EH (cell line): ENCODE results near the gene ANKK1.

ENCODE experiments used
- DNase-seq: peaks from one replicate; pipeline ENCODE4 v3.0.0-alpha.2; 2015; ENCODE audit warnings: low read depth

Gene ANKK1

GRCh38 chr11:113410414-113411135 is 23.0 kb downstream of the ANKK1 start:
- DNase-seq: no peak

- no peak for DNase-seq
Observed at GRCh38 chr11:113411536-113411935, 24.0 kb downstream of the ANKK1 start.

GRCh38 chr11:113412675-113413074 is 25.1 kb downstream of the ANKK1 start:
- DNase-seq: no peak

- DNase-seq: no peak
Observed at GRCh38 chr11:113415343-113415742, 27.8 kb downstream of the ANKK1 start.

- DNase-seq: no peak
Observed at GRCh38 chr11:113417428-113417827, 29.8 kb downstream of the ANKK1 start.

- DNase-seq: no peak
Observed at GRCh38 chr11:113419454-113420003, 31.9 kb downstream of the ANKK1 start.

- no peak for DNase-seq
Observed at GRCh38 chr11:113420808-113421207, 33.2 kb downstream of the ANKK1 start.

GRCh38 chr11:113426686-113427085 is 39.1 kb downstream of the ANKK1 start:
- DNase-seq: no peak

GRCh38 chr11:113431746-113432145 is 44.2 kb downstream of the ANKK1 start:
- DNase-seq: no peak

- DNase-seq: no peak
Observed at GRCh38 chr11:113435190-113435968, 47.8 kb downstream of the ANKK1 start.

GRCh38 chr11:113436672-113437252 is 49.2 kb downstream of the ANKK1 start:
- DNase-seq: no peak

- DNase-seq: no peak
Observed at GRCh38 chr11:113440816-113441215, 53.2 kb downstream of the ANKK1 start.

- DNase-seq: no peak
Observed at GRCh38 chr11:113444502-113445123, 57.0 kb downstream of the ANKK1 start.

- no peak for DNase-seq
Observed at GRCh38 chr11:113446112-113446511, 58.5 kb downstream of the ANKK1 start.

GRCh38 chr11:113446938-113447337 is 59.4 kb downstream of the ANKK1 start:
- no peak for DNase-seq

- DNase-seq: peak; percentile 45
Observed at GRCh38 chr11:113447621-113448315, 60.2 kb downstream of the ANKK1 start.

GRCh38 chr11:113448316-113448677 is 60.7 kb downstream of the ANKK1 start:
- no peak for DNase-seq

GRCh38 chr11:113449743-113450142 is 62.2 kb downstream of the ANKK1 start:
- DNase-seq: no peak
